Fibroblast of skin of right quadriceps (primary cell): ENCODE results near the gene PCDHGA7.
"Not testable (repeated sequence)": the region's sequence is repeated elsewhere in the genome, so short reads cannot be mapped to it uniquely, and the experiment has no call there.

Source experiments
- DNase-seq: peaks from one replicate; pipeline ENCODE4 v3.0.0-alpha.2; 2013

PCDHGA7 gene

DNA sequence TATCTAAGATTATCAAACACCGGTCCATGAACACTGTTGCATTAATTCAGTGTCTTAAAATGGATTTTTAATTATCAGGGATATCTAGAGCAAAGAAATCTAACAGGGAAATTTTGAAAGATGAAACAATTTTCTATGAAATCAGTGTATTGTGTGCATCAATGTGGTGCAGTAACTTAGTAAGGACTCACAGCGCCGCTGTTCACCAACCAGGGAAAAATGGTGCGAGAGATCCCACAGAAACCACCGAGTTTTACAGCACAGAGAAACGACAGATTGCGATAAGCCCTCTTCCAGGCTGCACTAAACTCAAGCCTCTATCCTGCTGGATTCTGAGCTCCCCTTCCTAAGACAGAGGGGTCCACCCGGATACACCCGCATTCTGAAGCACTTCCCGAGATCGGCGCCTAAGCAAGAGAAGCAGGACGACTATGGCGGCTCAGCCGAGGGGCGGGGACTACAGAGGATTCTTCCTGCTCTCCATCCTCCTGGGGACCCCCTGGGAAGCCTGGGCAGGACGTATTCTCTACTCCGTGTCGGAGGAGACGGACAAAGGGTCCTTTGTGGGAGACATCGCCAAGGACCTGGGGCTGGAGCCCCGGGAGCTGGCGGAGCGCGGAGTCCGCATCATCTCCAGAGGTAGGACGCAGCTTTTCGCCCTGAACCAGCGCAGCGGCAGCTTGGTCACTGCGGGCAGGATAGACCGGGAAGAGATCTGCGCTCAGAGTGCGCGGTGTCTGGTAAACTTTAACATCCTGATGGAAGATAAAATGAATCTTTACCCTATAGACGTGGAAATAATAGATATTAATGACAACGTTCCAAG is at the start of gene PCDHGA7:
TSS of gene PCDHGA7 (plus strand) at position 274 of the 826 bp plus-strand sequence. CDS start at position 432, 158 bp downstream.
- peak; percentile 49 for DNase-seq

DNA sequence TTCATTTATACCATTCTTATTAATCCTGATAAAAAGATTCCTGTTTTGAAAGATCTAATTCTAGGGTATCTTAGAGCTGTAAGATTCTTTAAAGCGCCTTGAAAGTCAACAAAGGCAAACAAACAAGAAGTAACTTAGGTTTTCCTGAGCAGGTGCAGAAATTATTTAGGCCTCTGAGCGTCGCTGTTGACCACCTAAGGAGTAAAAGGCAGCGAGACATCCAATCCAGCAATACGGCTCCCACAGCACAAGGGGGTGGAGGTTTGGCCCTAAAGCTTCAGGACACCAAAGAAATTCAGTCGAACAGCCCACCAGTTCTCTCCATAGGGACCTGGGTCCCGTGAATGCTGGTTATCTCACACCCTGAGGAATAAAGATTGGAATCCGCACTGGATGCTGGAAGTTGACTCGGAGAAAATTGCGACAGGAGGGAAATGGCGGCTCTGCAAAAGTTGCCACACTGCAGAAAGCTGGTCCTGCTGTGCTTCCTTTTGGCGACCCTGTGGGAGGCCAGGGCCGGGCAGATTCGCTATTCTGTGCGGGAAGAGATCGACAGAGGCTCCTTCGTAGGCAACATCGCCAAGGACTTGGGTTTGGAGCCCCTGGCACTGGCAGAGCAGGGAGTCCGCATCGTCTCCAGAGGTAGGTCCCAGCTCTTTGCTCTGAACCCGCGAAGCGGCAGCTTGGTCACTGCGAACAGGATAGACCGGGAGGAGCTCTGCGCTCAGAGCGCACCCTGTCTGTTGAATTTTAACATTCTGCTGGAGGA is 43.8 kb upstream of the PCDHGA7 start, which contains the start of gene PCDHGA2:
TSS of gene PCDHGA2 (plus strand) at position 223 of the 769 bp plus-strand sequence.
- peak; percentile 48 for DNase-seq

DNA sequence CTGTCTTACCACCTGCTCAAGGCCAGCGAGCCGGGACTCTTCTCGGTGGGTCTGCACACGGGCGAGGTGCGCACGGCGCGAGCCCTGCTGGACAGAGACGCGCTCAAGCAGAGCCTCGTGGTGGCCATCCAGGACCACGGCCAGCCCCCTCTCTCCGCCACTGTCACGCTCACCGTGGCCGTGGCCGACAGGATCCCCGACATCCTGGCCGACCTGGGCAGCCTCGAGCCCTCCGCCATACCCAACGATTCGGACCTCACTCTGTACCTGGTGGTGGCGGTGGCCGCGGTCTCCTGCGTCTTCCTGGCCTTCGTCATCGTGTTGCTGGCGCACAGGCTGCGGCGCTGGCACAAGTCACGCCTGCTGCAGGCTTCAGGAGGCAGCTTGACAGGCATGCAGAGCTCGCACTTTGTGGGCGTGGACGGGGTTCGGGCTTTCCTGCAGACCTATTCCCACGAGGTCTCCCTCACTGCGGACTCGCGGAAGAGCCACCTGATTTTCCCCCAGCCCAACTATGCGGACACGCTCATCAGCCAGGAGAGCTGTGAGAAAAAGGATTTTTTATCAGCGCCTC is 41.7 kb upstream of the PCDHGA7 start:
- DNase-seq = not testable (repeated sequence)

DNA sequence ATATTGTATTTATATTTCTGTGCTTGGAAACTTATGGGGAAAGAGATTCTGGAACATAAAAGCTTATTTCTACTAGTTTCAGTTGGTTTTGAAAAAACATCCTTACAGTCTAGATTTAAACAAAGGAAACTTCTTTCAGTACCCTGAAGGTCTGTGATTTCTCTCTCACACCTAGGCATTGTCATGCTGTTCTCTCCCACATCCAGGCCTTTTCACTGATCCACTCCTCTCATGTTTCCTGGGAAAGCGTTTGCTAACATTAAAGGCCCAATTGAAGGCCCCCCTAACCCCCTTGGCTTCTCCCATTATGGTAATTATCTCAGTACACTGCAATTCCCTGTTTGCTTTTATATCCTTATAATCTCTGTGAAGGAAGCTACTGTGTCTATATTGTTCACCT is 39.8 kb upstream of the PCDHGA7 start:
- DNase-seq = no peak

DNA sequence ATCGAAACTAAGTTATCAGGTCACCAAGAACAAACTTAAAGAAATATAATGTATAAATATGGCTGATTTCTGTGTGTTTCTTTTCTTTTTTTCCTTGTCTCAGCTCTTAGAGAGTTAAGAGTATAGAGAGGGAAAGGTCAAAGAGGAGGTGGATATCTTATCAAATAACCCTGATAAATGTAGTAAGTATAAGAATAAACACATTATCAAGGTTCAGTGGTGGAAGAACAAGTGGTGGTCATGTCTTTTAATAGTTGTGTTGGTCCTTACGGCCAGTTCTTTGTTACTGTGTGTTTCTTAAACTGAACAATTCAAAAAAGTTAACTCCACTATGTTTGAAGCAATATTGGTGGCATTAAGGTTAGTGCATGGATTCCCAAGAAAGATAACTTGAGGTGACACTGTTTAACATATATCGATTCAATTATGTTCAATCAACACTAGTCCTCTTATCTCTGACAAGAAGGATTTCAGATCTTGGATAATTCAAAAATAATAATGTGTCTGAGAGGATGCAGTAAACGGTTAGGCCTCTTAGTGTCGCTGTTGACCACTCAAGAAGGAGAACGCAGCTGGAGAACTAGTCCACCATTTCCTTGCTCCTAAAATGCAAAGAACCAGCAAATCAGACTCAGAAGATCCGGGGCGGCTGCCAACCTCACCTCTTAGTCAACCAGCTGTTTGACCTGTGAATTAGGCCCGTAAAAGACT is 39.1 kb upstream of the PCDHGA7 start, which contains the start of gene PCDHGA3:
TSS of gene PCDHGA3 (plus strand) at position 588 of the 711 bp plus-strand sequence. CDS start 205 bp downstream, outside the sequence.
- peak; percentile 57 for DNase-seq

DNA sequence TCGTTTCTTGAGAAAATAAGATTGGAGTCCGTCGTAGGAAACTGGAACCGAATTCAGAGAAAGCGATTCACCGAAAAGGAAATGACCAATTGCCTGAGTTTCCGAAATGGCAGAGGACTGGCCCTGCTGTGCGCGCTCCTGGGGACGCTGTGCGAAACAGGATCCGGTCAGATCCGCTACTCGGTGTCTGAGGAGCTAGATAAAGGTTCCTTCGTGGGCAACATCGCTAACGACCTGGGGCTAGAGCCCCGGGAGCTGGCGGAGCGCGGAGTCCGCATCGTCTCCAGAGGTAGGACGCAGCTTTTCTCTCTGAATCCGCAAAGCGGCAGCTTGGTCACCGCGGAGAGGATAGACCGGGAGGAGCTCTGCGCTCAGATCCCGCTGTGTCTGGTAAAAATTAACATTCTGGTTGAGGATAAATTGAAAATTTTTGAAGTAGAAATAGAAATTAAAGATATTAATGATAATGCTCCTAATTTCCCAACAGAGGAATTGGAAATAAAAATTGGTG is 38.5 kb upstream of the PCDHGA7 start:
- DNase-seq = no peak

DNA sequence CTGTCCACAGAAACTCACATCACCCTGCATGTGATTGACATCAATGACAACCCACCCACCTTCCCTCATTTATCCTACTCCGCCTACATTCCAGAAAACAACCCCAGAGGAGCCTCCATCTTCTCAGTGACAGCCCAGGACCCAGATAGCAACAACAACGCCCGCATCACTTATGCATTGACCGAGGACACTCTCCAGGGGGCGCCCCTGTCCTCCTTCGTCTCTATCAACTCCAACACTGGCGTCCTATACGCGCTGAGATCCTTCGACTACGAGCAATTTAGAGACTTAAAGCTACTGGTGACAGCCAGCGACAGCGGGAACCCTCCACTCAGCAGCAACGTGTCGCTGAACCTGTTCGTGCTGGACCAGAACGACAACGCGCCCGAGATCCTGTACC is 37.2 kb upstream of the PCDHGA7 start:
- no peak for DNase-seq

DNA sequence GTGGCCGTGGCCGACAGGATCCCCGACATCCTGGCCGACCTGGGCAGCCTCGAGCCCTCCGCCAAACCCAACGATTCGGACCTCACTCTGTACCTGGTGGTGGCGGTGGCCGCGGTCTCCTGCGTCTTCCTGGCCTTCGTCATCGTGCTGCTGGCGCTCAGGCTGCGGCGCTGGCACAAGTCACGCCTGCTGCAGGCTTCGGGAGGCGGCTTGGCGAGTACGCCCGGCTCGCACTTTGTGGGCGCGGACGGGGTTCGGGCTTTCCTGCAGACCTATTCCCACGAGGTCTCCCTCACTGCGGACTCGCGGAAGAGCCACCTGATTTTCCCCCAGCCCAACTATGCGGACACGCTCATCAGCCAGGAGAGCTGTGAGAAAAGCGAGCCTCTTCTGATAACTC is 36.5 kb upstream of the PCDHGA7 start:
- DNase-seq = not testable (repeated sequence)

DNA sequence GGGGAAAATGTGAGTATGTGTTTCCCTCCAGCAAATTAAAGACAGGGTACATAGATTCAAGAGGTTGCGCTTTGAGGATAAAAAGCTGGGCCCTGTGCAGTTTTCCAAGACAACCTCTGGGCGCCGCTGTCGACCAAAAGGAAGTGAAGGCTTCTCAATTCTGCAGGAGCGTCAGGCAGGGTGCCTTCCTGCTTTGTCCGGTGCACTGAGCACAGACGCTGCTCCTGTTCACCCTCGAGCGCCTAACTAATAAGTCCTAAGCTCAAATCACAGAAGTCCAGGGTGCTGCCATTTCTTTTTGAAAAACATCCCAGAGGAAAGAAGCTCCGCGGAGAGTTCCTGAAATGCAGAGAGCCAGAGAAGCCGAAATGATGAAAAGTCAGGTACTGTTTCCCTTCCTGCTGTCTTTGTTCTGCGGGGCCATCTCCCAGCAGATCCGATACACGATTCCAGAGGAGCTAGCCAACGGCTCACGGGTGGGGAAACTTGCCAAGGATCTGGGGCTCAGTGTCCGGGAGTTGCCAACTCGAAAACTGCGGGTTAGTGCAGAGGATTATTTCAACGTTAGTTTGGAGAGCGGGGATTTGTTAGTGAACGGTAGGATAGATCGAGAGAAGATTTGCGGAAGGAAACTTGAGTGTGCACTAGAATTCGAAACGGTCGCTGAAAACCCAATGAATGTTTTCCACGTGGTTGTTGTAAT is 32.5 kb upstream of the PCDHGA7 start, which contains the start of gene PCDHGB1:
TSS of gene PCDHGB1 (plus strand) at position 183 of the 703 bp plus-strand sequence. CDS start at position 345, 162 bp downstream.
- peak; percentile 54 for DNase-seq

DNA sequence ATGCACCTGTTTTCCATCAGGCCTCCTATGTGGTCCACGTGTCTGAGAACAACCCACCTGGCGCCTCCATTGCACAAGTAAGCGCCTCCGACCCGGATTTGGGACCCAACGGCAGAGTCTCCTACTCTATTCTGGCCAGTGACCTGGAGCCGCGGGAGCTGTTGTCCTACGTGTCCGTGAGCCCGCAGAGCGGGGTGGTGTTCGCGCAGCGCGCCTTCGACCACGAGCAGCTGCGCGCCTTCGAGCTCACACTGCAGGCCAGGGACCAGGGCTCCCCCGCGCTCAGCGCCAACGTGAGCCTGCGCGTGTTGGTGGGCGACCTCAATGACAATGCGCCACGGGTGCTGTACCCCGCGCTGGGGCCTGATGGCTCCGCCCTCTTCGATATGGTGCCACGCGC is 31.0 kb upstream of the PCDHGA7 start:
- no peak for DNase-seq

DNA sequence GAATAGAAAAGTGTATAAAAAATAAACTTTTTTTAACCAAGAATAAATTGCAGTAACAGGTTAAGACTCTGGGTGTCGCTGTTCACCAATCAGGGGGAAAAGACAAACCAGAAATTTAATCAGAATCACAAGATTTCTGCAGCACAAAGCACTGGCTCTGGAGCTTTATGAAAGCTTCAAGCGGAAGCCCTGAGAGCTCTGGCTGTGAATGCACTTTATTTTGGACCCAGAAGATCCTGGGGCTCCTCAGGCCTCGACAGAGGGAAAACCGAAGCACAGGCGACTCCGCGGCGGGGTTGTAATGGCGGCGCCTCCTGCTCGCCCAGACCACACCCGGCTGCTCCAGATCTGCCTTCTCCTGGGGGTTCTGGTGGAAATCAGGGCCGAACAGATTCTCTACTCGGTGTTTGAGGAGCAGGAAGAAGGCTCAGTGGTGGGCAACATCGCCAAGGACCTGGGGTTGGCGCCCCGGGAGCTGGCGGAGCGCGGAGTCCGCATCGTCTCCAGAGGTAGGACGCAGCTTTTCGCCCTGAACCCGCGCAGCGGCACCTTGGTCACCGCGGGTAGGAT is 27.6 kb upstream of the PCDHGA7 start, which contains the start of gene PCDHGA4:
TSS of gene PCDHGA4 (plus strand) at position 122 of the 570 bp plus-strand sequence. CDS start at position 209, 87 bp downstream.
- DNase-seq = peak; percentile 20

DNA sequence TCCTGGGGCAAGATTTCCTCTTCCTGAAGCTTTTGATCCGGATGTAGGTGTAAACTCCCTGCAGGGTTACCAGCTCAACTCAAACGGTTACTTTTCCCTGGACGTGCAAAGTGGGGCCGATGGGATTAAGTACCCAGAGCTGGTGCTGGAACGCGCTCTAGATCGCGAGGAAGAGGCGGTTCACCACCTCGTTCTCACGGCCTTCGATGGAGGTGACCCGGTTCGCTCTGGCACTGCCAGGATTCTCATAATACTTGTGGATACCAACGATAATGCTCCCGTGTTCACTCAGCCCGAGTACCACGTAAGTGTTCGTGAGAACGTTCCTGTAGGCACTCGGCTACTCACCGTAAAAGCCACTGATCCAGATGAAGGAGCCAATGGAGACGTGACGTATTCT is 26.9 kb upstream of the PCDHGA7 start:
- no peak for DNase-seq

DNA sequence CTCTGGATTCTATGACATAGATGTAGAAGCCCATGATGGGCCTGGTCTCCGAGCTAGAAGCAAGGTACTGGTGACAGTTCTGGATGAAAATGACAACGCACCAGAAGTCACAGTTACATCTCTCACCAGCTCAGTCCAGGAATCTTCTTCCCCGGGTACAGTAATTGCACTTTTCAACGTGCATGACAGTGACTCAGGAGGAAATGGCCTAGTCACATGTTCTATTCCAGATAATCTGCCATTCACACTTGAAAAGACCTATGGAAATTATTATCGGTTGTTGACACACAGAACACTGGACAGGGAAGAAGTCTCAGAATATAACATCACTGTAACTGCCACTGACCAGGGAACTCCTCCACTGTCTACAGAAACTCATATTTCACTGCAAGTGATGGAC is 26.4 kb upstream of the PCDHGA7 start:
- no peak for DNase-seq

DNA sequence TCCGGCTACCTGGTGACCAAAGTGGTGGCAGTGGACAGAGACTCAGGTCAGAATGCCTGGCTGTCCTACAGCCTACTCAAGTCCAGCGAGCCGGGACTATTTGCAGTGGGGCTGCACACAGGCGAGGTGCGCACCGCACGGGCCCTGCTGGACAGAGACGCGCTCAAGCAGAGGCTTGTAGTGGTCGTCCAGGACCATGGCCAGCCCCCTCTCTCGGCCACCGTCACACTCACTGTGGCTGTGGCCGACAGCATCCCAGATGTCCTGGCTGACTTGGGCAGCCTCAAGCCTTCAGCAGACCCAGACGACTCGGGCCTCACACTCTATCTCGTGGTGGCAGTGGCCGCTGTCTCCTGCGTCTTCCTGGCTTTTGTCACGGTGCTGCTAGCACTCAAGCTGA is 25.6 kb upstream of the PCDHGA7 start:
- DNase-seq = no peak

DNA sequence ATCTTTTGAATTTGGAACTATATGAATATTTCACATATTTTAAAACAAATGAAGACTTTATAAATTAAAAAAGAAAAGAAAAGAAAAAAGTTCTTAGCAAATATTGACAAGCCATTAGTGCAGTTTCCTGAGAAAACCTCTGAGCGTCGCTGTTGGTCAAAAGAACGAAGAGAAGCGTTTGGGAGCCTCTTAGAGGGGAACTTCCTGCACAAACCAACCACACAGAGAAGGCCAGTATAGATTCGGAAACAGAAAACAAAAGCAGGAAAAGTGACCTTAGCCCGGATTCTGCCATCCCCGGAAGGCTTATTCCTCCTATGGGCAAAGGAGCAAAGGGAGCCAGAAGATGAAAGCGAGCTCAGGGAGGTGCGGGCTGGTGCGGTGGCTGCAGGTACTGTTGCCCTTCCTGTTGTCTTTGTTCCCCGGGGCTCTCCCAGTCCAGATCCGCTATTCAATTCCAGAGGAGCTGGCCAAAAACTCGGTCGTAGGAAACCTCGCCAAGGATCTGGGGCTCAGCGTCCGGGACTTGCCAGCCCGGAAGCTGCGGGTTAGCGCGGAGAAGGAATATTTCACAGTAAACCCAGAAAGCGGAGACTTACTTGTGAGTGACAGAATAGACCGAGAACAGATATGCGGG is 22.6 kb upstream of the PCDHGA7 start, which contains the start of gene PCDHGB2:
TSS of gene PCDHGB2 (plus strand) at position 205 of the 637 bp plus-strand sequence. CDS start at position 347, 142 bp downstream.
- peak; percentile 32 for DNase-seq

DNA sequence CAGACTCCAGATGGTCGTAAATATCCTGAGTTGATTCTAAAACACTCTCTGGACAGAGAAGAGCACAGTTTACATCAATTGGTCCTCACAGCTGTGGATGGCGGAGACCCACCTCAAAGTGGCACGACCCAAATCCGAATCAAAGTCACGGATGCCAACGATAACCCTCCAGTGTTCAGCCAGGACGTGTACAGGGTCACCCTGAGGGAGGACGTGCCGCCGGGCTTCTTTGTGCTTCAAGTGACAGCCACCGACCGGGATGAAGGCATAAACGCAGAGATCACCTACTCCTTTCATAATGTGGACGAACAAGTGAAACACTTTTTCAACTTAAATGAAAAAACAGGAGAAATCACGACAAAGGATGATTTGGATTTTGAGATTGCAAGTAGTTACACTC is 21.9 kb upstream of the PCDHGA7 start:
- no peak for DNase-seq

DNA sequence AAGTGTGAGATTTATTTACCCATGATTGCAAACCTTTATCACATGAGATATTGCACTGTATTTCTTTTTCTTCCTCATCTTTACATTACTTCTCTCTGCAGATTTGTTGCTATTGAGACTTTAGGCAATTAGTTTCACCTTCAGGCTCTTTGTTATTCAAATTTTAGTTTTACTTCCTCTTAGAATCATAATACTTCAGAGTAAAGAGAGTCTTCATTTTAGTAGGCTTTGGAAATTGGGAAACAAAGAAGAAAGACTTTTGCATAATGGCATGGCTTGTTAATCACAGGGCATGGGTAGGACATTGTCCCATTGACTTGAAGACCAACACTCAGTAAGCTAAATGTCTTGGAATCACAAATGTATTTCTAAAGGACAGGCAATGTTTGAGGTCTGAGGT is 19.8 kb upstream of the PCDHGA7 start:
- DNase-seq = no peak

DNA sequence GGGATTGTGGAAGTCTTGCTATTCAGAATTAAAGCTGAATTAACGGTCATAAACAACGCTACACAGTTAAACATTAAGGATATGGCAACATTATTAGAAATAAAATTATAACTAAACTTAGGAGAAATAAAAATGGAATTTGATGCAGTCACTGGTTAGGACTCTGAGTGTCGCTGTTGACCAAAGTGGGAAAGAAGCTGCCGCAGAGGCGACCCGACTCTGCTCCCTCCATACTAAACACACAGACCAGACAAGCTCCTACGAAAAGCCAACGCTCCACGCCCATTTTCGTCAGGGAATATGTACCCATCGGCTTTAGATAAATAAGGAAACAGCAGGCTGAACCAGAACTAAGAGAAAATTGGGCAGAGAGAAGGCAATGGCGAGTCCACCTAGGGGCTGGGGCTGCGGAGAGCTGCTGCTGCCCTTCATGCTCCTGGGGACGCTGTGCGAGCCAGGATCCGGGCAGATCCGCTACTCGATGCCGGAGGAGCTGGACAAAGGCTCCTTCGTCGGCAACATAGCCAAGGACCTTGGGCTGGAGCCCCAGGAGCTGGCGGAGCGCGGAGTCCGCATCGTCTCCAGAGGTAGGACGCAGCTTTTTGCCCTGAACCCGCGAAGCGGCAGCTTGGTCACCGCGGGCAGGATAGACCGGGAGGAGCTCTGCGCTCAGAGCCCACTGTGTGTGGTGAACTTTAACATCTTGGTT is 18.4 kb upstream of the PCDHGA7 start, which contains the start of gene PCDHGA5:
TSS of gene PCDHGA5 (plus strand) at position 211 of the 709 bp plus-strand sequence. CDS start at position 380, 169 bp downstream.
- DNase-seq = peak; percentile 24
